ENCODE data around the gene CCNL2. TPM values are rescaled to one million over a fixed set of nuclear protein-coding genes. Genes with fewer than 3 reads are reported as not detected.

CCNL2 gene
- total and polyA plus RNA-seq, 2 of the 13 experiments (the other 11 are each of a cell fraction or from before 2014, with no cell fraction given): 105 to 340 TPM

- TF ChIP-seq THAP7 (CRISPR knock-in tag; IDR thresholded peaks at IDR 0.05): peak; percentile 68; the same call in 1 of the 2 replicates
- no peak for TF ChIP-seq ZNF3 (CRISPR knock-in tag; IDR thresholded peaks at IDR 0.05)
- TF ChIP-seq TEAD3 (CRISPR knock-in tag; optimal IDR thresholded peaks at IDR 0.05; ENCODE audit: borderline replicate concordance): no peak
- TF ChIP-seq ARNT (IDR thresholded peaks at IDR 0.05): no peak
- no peak for TF ChIP-seq E2F5 (CRISPR knock-in tag; conservative IDR thresholded peaks at IDR 0.05)
- no peak for TF ChIP-seq IRF1 (CRISPR knock-in tag; IDR thresholded peaks at IDR 0.05; ENCODE audit: low read depth)
- no peak for TF ChIP-seq ZBTB40 (IDR thresholded peaks at IDR 0.05)
- peak; percentile 46; the same call in 1 of the 2 replicates for TF ChIP-seq ZBTB40 (CRISPR knock-in tag; IDR thresholded peaks at IDR 0.05)
- TF ChIP-seq TOE1 (CRISPR knock-in tag; IDR thresholded peaks at IDR 0.05): no peak
- no peak for TF ChIP-seq ZNF766 (CRISPR knock-in tag; IDR thresholded peaks at IDR 0.05; ENCODE audit: borderline replicate concordance)
- TF ChIP-seq AHR (CRISPR knock-in tag; IDR thresholded peaks at IDR 0.05): no peak
- peak; percentile 21; the same call in 1 of the 2 replicates for TF ChIP-seq TAF1 (CRISPR knock-in tag; IDR thresholded peaks at IDR 0.05)
- no peak for TF ChIP-seq NCOA1 (CRISPR knock-in tag; IDR thresholded peaks at IDR 0.05)
- TF ChIP-seq BCL3 (CRISPR knock-in tag; IDR thresholded peaks at IDR 0.05): no peak
- TF ChIP-seq KLF11 (CRISPR knock-in tag; IDR thresholded peaks at IDR 0.05): no peak
- no peak for TF ChIP-seq ZSCAN12 (CRISPR knock-in tag; IDR thresholded peaks at IDR 0.05)
- 0 out of 2 replicates have a peak, but pooled peaks have one; percentile 9 for TF ChIP-seq ZNF558 (CRISPR knock-in tag; IDR thresholded peaks at IDR 0.05; ENCODE audit: borderline replicate concordance)
- TF ChIP-seq GPN1 (CRISPR knock-in tag; IDR thresholded peaks at IDR 0.05; ENCODE audit: borderline replicate concordance): no peak
These were observed 40.5 kb downstream of the CCNL2 start, which contains the start of gene MXRA8 (continued) for GRCh38 chr1:1358433-1359271.
